Measurements from ENCODE around the gene RPS26. TPM values are rescaled to one million over a fixed set of nuclear protein-coding genes. Genes with fewer than 3 reads are reported as not detected.

The RPS26 gene
- total RNA-seq, 1 experiment from 2014 or later: 70.2 TPM

DNA sequence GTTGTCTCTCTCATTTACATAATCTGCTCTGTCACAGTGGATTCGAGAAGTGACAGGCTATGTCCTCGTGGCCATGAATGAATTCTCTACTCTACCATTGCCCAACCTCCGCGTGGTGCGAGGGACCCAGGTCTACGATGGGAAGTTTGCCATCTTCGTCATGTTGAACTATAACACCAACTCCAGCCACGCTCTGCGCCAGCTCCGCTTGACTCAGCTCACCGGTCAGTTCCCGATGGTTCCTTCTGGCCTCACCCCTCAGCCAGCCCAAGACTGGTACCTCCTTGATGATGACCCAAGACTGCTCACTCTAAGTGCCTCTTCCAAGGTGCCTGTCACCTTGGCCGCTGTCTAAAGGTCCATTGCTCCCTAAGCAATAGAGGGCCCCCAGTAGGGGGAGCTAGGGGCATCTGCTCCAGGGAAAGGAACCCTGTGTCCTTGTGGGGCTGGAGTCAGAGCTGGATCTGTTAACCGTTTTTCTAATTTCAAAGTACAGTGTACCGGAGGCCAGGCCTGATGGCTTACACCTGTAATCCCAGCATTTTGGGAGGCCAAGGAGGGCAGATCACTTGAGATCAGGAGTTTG is 43.3 kb downstream of the RPS26 start:
- ChIA-PET CTCF (interaction anchor here (0.8 to 1.8 kb wide), 7 partner anchors 10 to 347 kb away, joined by 3 to 13 read pairs (median 4); partner anchors contain the start of genes ORMDL2, PA2G4, RAB5B and SARNP), POLR2A (interaction anchor here (0.7 to 1.3 kb wide), 4 partner anchors 19 to 33 kb away, joined by 3 to 6 read pairs (median 3); partner anchors contain the start of genes PA2G4 and ZC3H10), RAD21 (ENCODE audit: low non-redundant PET in 1 of 2, low total read pairs in 2 of 2, uncharacterized antibody in 2 of 2, unreplicated experiment in 2 of 2) (no interaction called here)
- Histone ChIP-seq H3K4me2 (ENCODE audit: low read length) (no peak overlapping the region), H3K9me3 (ENCODE audit: control insufficient read depth in 1 of 2, insufficient read depth in 1 of 2, low read depth in 1 of 2, low read length in 2 of 2) (no peaks in the 10 kb centered on the region), H4K20me1 (ENCODE audit: insufficient read depth) (no peaks in the 10 kb centered on the region), H3K36me3 (ENCODE audit: control insufficient read depth in 1 of 2, insufficient read depth in 2 of 2, low read length in 2 of 2) (peaks cover 10 to 22% of the 10 kb centered on the region in 2 experiments; a peak in 2 of 4 replicates), H3K27me3 (ENCODE audit: insufficient read depth, low read length) (no peaks in the 10 kb centered on the region), H3K4me1 (ENCODE audit: control insufficient read depth in 1 of 2, insufficient read depth in 2 of 2, low read length in 2 of 2) (peaks cover 15 to 32% of the 10 kb centered on the region in 2 experiments), H3K27ac (ENCODE audit: low read depth, low read length) (no peak overlapping the region), H3K9ac (ENCODE audit: low read length) (no peak overlapping the region), H2AFZ (ENCODE audit: low read depth, low read length, poor library complexity, severe bottlenecking) (no peak overlapping the region), H3K9me2 (ENCODE audit: insufficient read depth) (no peaks in the 10 kb centered on the region), H3K4me3 (replicated peaks in 1 of 2; ENCODE audit: low read depth in 1 of 2, low read length in 2 of 2) (no peak overlapping the region), H3K79me2 (ENCODE audit: insufficient read depth, low read length) (peaks cover 12% of the 10 kb centered on the region; the same call in 1 of the 2 replicates)
- peak; percentile 47 for ATAC-seq
- no TSS peak for BruUV-seq (replicated peaks)
- no peak for DNase-seq (ENCODE audit: low read depth, low spot score)
- TF ChIP-seq CTCF (IDR thresholded peaks at IDR 0.05 in 2 of 3, conservative IDR thresholded peaks at IDR 0.05 in 1 of 3; ENCODE audit: borderline replicate concordance in 1 of 3, insufficient read depth in 1 of 3, low read depth in 2 of 3, low read length in 2 of 3) (peak; percentile 21 to 82 (median 48); a peak in 5 of 6 replicates), ZFX (IDR thresholded peaks at IDR 0.05) (no peak), RAD21 (IDR thresholded peaks at IDR 0.05; ENCODE audit: low read depth) (peak; percentile 47; the same call in 1 of the 2 replicates)
- TF ChIP-seq, protein P1, sequence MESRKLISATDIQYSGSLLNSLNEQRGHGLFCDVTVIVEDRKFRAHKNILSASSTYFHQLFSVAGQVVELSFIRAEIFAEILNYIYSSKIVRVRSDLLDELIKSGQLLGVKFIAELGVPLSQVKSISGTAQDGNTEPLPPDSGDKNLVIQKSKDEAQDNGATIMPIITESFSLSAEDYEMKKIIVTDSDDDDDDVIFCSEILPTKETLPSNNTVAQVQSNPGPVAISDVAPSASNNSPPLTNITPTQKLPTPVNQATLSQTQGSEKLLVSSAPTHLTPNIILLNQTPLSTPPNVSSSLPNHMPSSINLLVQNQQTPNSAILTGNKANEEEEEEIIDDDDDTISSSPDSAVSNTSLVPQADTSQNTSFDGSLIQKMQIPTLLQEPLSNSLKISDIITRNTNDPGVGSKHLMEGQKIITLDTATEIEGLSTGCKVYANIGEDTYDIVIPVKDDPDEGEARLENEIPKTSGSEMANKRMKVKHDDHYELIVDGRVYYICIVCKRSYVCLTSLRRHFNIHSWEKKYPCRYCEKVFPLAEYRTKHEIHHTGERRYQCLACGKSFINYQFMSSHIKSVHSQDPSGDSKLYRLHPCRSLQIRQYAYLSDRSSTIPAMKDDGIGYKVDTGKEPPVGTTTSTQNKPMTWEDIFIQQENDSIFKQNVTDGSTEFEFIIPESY (IDR thresholded peaks at IDR 0.05; ENCODE audit: extremely low read depth, insufficient replicate concordance, low read length): no peak
- intact Hi-C loops (cut with micrococcal nuclease): no loop called here

All from HCT116 (cell line).